HK-2 (cell line): ENCODE results near the gene PODXL.
"Not testable (repeated sequence)": the region's sequence is repeated elsewhere in the genome, so short reads cannot be mapped to it uniquely, and the experiment has no call there.

Source experiments
- DNase-seq: peaks from one replicate; pipeline ENCODE4 v3.0.0-alpha.2; 2018; ENCODE audit not compliant: unreplicated experiment

PODXL gene

GRCh38 chr7:131538071-131538812 lies 18.2 kb downstream of the PODXL start:
- DNase-seq = no peak

GRCh38 chr7:131537571-131537978 lies 18.9 kb downstream of the PODXL start:
- DNase-seq = no peak

- DNase-seq = no peak
Observed at GRCh38 chr7:131536361-131536849, 20.0 kb downstream of the PODXL start.

DNA sequence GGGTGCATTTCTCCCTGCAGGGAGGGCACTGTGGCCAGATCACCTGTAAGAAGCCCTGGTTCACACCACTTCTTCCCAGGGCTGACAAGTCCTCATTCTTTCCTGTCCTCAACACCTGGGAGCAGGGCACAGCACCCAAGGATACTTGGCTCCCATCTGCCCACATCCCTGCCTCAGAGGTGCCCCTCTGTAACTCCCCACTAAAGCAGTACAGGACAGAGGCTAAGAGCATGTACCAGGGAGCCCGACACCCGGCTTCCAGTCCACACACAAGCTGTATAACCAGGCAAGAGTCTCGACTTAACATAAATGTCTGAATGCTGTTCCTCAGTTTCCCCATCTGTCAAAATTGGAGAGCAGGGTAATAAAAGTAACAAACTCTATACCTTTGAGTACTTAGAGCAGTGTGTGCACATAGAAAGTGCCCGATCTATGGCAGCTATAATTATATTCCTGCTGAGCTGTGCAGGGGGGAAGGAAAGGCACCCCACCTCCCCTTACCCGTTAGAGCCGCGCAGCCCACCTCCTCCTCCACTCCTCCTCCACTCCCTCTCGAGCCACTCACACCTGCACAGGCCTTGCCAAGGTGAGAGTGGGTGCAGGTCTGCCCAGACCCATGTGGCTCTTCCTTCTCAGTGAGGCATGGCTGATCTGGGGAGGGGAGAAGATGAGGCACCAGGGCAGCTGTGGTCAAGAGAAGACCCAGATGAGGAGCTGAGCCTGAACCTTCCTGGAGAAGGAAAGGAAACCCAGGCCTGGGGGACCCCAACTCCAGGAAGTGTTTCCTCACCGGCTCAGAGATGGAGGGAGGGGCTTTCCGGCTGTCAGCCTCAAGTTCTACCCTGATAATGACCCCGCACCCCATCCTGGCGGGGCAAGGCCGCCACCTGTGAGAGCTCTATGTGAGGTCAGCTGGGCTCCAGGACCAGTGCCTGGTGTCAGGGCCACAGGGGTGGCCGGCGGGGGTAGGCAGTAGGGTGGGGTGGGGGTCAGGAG lies 22.6 kb downstream of the PODXL start:
- no peak for DNase-seq

DNA sequence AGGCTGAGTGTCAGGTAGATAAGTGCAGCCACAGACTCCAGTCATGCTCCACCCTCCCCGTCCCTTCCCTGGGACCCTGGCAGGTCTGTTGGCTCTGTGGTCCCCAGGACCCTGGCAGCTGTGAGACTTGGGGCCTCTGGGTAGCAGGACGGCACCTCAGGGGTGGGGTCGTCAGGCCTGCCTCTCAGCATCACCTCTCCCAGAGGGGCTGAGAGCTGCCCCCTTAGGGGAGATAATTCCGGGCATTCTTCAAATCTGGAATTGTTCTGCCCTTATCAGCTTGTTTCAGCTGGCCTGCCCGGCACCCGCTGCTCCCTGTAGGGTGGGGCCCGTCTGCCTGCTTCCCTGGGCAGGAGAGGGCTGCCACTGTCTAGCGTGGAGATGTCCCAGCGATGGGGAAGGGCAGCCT lies 23.3 kb downstream of the PODXL start:
- no peak for DNase-seq

GRCh38 chr7:131532570-131533091 lies 23.8 kb downstream of the PODXL start:
- DNase-seq = no peak

- DNase-seq = no peak
Observed at GRCh38 chr7:131530137-131530536, 26.3 kb downstream of the PODXL start.

GRCh38 chr7:131529617-131530016 lies 26.8 kb downstream of the PODXL start:
- no peak for DNase-seq

GRCh38 chr7:131529179-131529578 lies 27.2 kb downstream of the PODXL start:
- no peak for DNase-seq

- no peak for DNase-seq
Observed at GRCh38 chr7:131527456-131527855, 29.0 kb downstream of the PODXL start.

GRCh38 chr7:131525820-131526219 lies 30.6 kb downstream of the PODXL start:
- no peak for DNase-seq

DNA sequence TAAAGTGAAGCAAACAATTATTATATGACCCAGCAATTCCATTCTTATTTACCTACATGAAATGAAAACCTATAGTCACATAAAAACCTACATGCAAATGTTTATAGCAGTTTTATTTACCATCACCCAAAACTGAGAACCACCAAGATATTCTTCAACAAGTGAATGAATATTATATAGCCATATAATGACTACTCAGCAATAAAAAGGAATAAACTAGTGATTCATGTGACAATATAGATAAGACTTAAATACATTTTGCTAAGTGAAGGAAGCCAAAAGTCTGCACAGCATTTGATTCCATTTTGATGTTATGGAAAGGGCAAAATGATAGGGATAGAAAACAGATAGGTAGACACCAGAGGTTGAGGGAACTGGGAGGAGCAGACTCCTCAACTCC lies 31.7 kb downstream of the PODXL start:
- no peak for DNase-seq

GRCh38 chr7:131524115-131524514 lies 32.3 kb downstream of the PODXL start:
- DNase-seq = no peak

- DNase-seq = no peak
Observed at GRCh38 chr7:131522325-131522930, 34.0 kb downstream of the PODXL start.

DNA sequence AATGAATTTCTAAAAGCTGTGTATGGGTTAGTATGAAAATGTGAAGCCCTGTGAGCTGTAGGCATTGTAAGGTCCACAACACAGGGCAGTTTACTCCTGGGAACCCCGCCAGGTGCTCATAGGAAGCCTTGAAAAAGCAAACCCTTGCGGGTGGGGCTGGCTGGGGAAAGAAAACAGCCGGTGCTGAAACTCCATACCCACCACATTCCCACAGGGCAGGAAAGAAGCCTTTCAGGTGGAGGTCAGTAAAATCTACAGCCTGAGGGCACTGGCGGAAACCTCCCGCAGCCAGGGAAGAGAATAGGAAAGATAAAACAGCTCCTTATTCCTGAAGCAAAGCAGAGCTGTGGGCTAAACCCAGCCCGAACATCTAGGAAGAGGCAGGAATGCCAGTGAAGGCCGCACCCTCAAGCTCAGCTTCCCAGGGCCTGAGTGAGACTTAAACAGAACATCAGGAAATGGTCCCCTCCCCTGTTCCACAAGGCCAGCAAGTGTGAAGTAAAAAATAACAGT lies 34.7 kb downstream of the PODXL start:
- DNase-seq = no peak

DNA sequence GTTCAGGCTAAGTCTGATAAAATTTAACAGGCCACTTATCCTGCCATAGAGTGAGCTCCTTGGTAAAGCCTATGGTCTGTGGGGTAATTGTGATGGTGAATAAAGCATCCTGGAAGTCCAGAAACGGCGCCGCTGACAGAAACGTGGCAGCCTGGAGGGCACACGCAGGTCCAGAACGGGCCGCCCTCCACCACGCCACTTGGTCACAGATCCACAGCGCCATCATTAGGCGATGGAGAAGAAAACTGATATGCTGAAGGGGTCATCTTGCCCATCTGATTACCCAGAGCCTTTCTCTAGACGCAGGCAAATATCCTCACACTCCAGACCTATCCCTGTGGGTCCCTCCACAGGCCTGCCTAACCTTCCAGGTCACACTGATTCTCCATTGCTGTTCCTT lies 37.8 kb downstream of the PODXL start:
- no peak for DNase-seq

- no peak for DNase-seq
Observed at GRCh38 chr7:131517218-131517923, 39.1 kb downstream of the PODXL start.

GRCh38 chr7:131515471-131515870 lies 41.0 kb downstream of the PODXL start:
- not testable (repeated sequence) for DNase-seq

DNA sequence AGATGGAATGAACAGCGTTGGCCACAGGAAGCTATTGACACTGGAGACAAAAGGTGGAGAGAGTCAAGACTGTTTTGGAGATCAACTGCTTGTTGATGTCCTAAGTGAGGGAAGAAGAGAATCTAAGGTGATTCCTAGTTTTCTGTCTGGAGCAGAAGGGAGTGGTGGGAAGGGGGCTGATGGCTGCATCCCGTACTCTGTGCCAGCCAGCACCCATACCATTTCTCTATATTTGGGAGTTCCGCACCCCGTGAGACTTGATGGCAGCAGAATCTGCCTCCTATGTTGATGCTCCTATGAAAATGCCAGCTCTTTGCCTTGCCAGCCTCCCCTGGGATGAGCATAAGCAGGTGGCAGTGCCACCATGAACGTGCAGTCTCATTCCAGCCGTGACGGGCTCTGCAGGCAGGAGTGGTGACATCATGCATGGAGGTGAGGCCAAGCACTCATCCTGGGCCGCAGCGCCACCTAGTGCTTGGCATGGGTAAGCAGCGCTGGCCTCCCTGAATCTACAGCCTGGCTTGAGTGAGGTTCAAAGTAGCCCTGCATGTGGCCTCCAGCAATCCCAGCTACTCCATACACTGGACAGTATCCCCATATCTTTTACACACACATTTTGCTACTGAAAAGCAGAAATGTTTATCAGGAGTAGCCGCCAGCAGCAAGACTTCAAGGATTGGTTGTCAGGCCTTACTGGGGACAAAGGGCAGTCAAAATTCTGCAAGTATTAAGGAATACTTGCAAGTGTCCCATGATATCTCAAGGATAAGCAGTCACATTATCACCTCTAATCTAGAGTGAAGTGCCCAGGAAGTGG lies 43.0 kb downstream of the PODXL start:
- peak; percentile 87 for DNase-seq
